HFFc6 (cell line): Measurements from ENCODE around the gene PCNX3. TPM values are rescaled to one million over a fixed set of nuclear protein-coding genes. Genes with fewer than 3 reads are reported as not detected.
A peak's percentile ranks its signal among the peaks of the same experiment; 100 is the strongest.

Source experiments
- DNase-seq: peaks from one replicate; pipeline ENCODE4 v3.0.0-alpha.2; 2018
- H3K27ac Mint-ChIP-seq: 2 replicates; pipeline ENCODE4 v1.8.0; 2020; ENCODE audit warnings: mild to moderate bottlenecking, mixed read lengths
- H3K27me3 Mint-ChIP-seq: 2 replicates; pipeline ENCODE4 v1.8.0; 2021; ENCODE audit warnings: mild to moderate bottlenecking, moderate library complexity, mixed read lengths; ENCODE audit not compliant: insufficient read depth
- H3K36me3 Mint-ChIP-seq: 2 replicates; pipeline ENCODE4 v1.8.0; 2021; ENCODE audit warnings: low read depth, mixed read lengths
- H3K4me1 Mint-ChIP-seq: 2 replicates; pipeline ENCODE4 v1.8.0; 2020; ENCODE audit warnings: low read depth, mixed read lengths
- H3K4me3 Mint-ChIP-seq: 2 replicates; pipeline ENCODE4 v1.8.0; 2020; ENCODE audit warnings: mild to moderate bottlenecking, moderate library complexity, mixed read lengths
- H3K9me3 Mint-ChIP-seq: 2 replicates; pipeline ENCODE4 v1.8.0; 2020; ENCODE audit warnings: mild to moderate bottlenecking, mixed read lengths
- total RNA-seq, 6 experiments: library from RNA; stranded (reverse); fragmentation: NEBNext Ultra II Directional; extraction: Animal tissue kit (Norgen Biotek cat#: 25700); gene quantifications; 2 replicates in 1 of 6; 3 replicates in 5 of 6; pipeline ENCODE4 v1.2.3, GENCODE V29; 2021
- TF ChIP-seq, protein P1 (sequence below): fragments of 200-600 bp; sonication (generic); IDR thresholded peaks from 2 replicates; pipeline ENCODE4 v1.5.0; 2021; ENCODE audit warnings: antibody characterized with exemption, mild to moderate bottlenecking

Gene PCNX3
- total RNA-seq, 6 experiments from 2014 or later: 51.5 to 66.7 (median 57.3) TPM

GRCh38 chr11:65588199-65589054 lies 27.1 kb upstream of the PCNX3 start:
- Mint-ChIP-seq H3K27ac (peak overlapping the region; percentile 66), H3K9me3 (no peaks in the 10 kb centered on the region), H3K4me1 (peaks cover 29% of the 10 kb centered on the region), H3K4me3 (0 out of 2 replicates have a peak overlapping the region, but pooled peaks have one; percentile 15), H3K36me3 (peaks cover 10% of the 10 kb centered on the region; the same call in 1 of the 2 replicates), H3K27me3 (no peaks in the 10 kb centered on the region; the same call in 1 of the 2 replicates)
- TF ChIP-seq, protein P1, sequence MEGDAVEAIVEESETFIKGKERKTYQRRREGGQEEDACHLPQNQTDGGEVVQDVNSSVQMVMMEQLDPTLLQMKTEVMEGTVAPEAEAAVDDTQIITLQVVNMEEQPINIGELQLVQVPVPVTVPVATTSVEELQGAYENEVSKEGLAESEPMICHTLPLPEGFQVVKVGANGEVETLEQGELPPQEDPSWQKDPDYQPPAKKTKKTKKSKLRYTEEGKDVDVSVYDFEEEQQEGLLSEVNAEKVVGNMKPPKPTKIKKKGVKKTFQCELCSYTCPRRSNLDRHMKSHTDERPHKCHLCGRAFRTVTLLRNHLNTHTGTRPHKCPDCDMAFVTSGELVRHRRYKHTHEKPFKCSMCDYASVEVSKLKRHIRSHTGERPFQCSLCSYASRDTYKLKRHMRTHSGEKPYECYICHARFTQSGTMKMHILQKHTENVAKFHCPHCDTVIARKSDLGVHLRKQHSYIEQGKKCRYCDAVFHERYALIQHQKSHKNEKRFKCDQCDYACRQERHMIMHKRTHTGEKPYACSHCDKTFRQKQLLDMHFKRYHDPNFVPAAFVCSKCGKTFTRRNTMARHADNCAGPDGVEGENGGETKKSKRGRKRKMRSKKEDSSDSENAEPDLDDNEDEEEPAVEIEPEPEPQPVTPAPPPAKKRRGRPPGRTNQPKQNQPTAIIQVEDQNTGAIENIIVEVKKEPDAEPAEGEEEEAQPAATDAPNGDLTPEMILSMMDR: peak; percentile 74
- peak; percentile 46 for DNase-seq

GRCh38 chr11:65589444-65590239 lies 25.9 kb upstream of the PCNX3 start:
- no peaks in the 10 kb centered on the region; the same call in 1 of the 2 replicates for H3K27me3 Mint-ChIP-seq
- TF ChIP-seq, protein P1: no peak

DNA sequence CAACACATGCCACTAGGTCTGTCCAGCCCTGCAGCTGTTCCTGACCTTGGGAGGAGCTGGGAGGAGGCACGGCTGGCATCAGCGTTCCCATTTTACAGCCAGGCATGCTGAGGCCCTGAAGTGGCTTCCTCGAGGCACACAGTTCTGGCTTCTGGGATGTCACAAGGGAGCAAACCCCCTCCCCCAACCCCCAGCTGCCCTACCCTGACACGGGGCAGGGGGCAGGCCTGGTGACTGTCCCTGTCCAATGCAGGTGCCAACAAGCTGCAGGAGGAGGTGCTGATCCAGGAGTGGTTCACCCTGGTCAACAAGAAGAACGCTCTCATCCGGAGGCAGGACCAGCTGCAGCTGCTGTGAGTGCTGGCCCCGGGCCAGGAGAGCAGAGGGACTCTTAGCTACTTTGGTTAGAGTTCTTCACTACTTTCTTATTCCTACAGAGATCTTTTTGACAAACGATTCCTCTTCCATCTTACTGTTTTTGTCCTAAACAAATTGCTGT lies 25.3 kb upstream of the PCNX3 start:
- H3K36me3 Mint-ChIP-seq: peaks cover 4% of the 10 kb centered on the region; the same call in 1 of the 2 replicates
- no peaks in the 10 kb centered on the region for H3K9me3 Mint-ChIP-seq
- no peak overlapping the region for H3K27ac Mint-ChIP-seq
- H3K4me1 Mint-ChIP-seq: peaks cover 29% of the 10 kb centered on the region
- TF ChIP-seq, protein P1: no peak
- H3K27me3 Mint-ChIP-seq: peaks cover 2% of the 10 kb centered on the region
- H3K4me3 Mint-ChIP-seq: no peak overlapping the region
- DNase-seq: no peak

More at GRCh38 chr11:65589444-65590239, 25.9 kb upstream of the PCNX3 start:
- Mint-ChIP-seq H3K4me1 (peaks cover 29% of the 10 kb centered on the region), H3K36me3 (peaks cover 4% of the 10 kb centered on the region; the same call in 1 of the 2 replicates), H3K4me3 (no peak overlapping the region), H3K27ac (no peak overlapping the region), H3K9me3 (no peaks in the 10 kb centered on the region)
- DNase-seq: no peak

DNA sequence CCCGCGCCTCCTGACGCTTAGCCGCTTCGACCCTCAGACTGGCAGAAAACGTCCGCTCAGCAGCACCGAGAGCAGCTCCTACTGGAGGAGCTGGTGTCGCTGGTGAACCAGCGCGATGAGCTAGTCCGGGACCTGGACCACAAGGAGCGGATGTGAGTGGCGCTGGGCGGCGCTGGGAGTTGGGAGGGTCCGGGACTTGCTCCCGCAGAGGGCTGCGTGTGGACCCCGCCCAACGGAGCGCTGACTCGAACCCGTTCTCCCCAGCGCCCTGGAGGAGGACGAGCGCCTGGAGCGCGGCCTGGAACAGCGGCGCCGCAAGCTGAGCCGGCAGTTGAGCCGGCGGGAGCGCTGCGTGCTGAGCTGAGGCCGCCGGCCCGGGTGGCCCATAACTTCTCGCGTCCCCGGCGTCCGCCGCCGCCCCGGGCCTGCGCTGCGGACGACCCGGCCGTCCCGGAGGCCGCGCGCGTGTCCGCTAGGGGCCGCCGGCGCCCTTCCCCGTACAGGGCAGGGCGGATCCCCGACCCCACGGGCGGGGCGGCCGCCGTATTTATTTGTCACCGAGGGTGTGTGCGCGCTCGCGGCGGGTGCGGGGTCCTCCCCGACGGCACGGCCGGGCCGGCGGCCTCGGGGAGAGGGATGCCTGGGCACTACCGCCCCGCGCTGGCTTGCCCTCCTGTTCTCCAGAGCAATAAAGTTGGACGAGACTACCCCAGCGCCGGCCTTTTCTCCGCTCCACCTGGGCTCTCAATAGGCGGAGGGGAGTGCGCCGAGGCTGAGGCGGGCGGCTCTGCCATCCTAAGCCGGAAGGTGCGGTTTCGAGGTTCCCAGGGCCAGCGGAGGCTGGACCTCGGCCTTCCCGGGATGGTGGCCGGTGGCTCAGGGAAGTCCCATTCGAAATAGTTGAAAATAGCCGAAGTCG lies 23.4 kb upstream of the PCNX3 start:
- H3K27ac Mint-ChIP-seq: no peak overlapping the region
- DNase-seq: no peak
- peaks cover 15% of the 10 kb centered on the region for H3K4me1 Mint-ChIP-seq
- H3K9me3 Mint-ChIP-seq: no peaks in the 10 kb centered on the region
- peaks cover 4% of the 10 kb centered on the region; the same call in 1 of the 2 replicates for H3K27me3 Mint-ChIP-seq
- H3K36me3 Mint-ChIP-seq: peaks cover 4% of the 10 kb centered on the region; the same call in 1 of the 2 replicates
- H3K4me3 Mint-ChIP-seq: no peak overlapping the region
- TF ChIP-seq, protein P1: no peak
